HG03442 (cell line): ENCODE results near the gene DBN1.
A peak's percentile ranks its signal among the peaks of the same experiment; 100 is the strongest.

Experiments
- ATAC-seq: cut with Tn5 transposase; IDR thresholded peaks from one replicate; pipeline ENCODE4 v1.9.1; 2021; ENCODE audit warnings: mild to moderate bottlenecking, moderate library complexity; ENCODE audit not compliant: unreplicated experiment

DBN1 gene

GRCh38 chr5:177473443-177474001, at the start of gene DBN1:
DBN1 (minus strand) TSS chr5:177473634; CDS start chr5:177473521, 113 bp downstream.
- no peak for ATAC-seq

GRCh38 chr5:177520916-177521513, 47.6 kb upstream of the DBN1 start:
- ATAC-seq, result no peak

GRCh38 chr5:177520271-177520670, 46.8 kb upstream of the DBN1 start:
- ATAC-seq, result no peak

- ATAC-seq, result no peak
Observed at GRCh38 chr5:177519463-177520235, 46.2 kb upstream of the DBN1 start.

- ATAC-seq, result peak; percentile 79
Observed at GRCh38 chr5:177516601-177517568, 43.5 kb upstream of the DBN1 start, which contains the start of gene DDX41. DDX41 (minus strand) TSS chr5:177516961; CDS start chr5:177516945, 16 bp downstream.

- no peak for ATAC-seq
Observed at GRCh38 chr5:177515580-177515979, 42.1 kb upstream of the DBN1 start.

- ATAC-seq, result no peak
Observed at GRCh38 chr5:177514541-177514940, 41.1 kb upstream of the DBN1 start.

GRCh38 chr5:177513500-177513899, 40.1 kb upstream of the DBN1 start:
- no peak for ATAC-seq

GRCh38 chr5:177512736-177513380, 39.4 kb upstream of the DBN1 start:
- no peak for ATAC-seq

- ATAC-seq, result no peak
Observed at GRCh38 chr5:177511796-177512675, 38.6 kb upstream of the DBN1 start.

- no peak for ATAC-seq
Observed at GRCh38 chr5:177511181-177511580, 37.7 kb upstream of the DBN1 start.

GRCh38 chr5:177510567-177511053, 37.2 kb upstream of the DBN1 start:
- ATAC-seq, result peak; percentile 30

- peak; percentile 36 for ATAC-seq
Observed at GRCh38 chr5:177509991-177510566, 36.6 kb upstream of the DBN1 start.

GRCh38 chr5:177509381-177509951, 36.0 kb upstream of the DBN1 start, which contains the start of gene DOK3:
DOK3 (minus strand) TSS chr5:177509826; CDS start chr5:177509540, 286 bp downstream.
- ATAC-seq, result peak; percentile 29

GRCh38 chr5:177508837-177509236, 35.4 kb upstream of the DBN1 start:
- ATAC-seq, result no peak

- no peak for ATAC-seq
Observed at GRCh38 chr5:177508221-177508611, 34.8 kb upstream of the DBN1 start.

GRCh38 chr5:177507596-177508220, 34.3 kb upstream of the DBN1 start:
- ATAC-seq, result no peak

- ATAC-seq, result no peak
Observed at GRCh38 chr5:177507165-177507564, 33.7 kb upstream of the DBN1 start.
